ENCODE results near the gene DNAJC1. TPM values are rescaled to one million over a fixed set of nuclear protein-coding genes. Genes with fewer than 3 reads are reported as not detected.

DNAJC1 gene
- total and polyA plus RNA-seq, 2 of the 4 experiments (the other 2 are of a cell fraction) = 12.7 to 13.3 TPM

GRCh38 chr10:21801609-21802008, 201.9 kb downstream of the DNAJC1 start:
- no peak overlapping the region for H3K14ac ChIP-seq (replicated peaks; ENCODE audit: low read depth, low read length)
- intact Hi-C loops (cut with micrococcal nuclease) (no loop called here), in situ Hi-C loops (cut with MboI; ENCODE audit: low sequenced_read_pairs) (no loop called here), dilution Hi-C loops (cut with HindIII; ENCODE audit: low sequenced_read_pairs, unreplicated experiment) (no loop called here)
- H2BK120ac ChIP-seq (ENCODE audit: low read depth, low read length) = no peak overlapping the region
- no peak overlapping the region for H3K4ac ChIP-seq (ENCODE audit: low read depth, low read length)
- H3K18ac ChIP-seq (ENCODE audit: low read depth, low read length) = no peak overlapping the region
- no peak overlapping the region for H2BK15ac ChIP-seq (ENCODE audit: low read depth, low read length)
- POLR2A ChIA-PET (ENCODE audit: unreplicated experiment) = no interaction called here
- no peak overlapping the region for H3K23ac ChIP-seq (ENCODE audit: low read depth, low read length)
- H3K4me3 ChIP-seq (ENCODE audit: insufficient read depth, low read depth, low read length) = no peak overlapping the region
- H3K79me1 ChIP-seq (ENCODE audit: low read depth in 1 of 2, low read length in 2 of 2) = no peaks in the 10 kb centered on the region
- H2BK20ac ChIP-seq (ENCODE audit: low read depth, low read length) = no peak overlapping the region
- no peaks in the 10 kb centered on the region for H3K9me1 ChIP-seq (ENCODE audit: insufficient read depth, low read length)
- H3K4me1 ChIP-seq (ENCODE audit: control insufficient read depth, insufficient read depth, low read length) = peaks cover 1% of the 10 kb centered on the region; the same call in 1 of the 2 replicates
- WGBS, 2 experiments (ENCODE audit: extremely low coverage in 2 of 2, insufficient read length in 1 of 2) = no CpG with 5 or more reads among the region's 5 CpGs
- H4K91ac ChIP-seq (ENCODE audit: insufficient read depth, low read depth, low read length) = no peak overlapping the region
- DNase-seq (no peak), ATAC-seq (ENCODE audit: low read depth) (no peak)
- H2AFZ ChIP-seq (replicated peaks; ENCODE audit: low read length, poor library complexity) = no peak overlapping the region
- no peaks in the 10 kb centered on the region for H3K9me3 ChIP-seq (ENCODE audit: control insufficient read depth, insufficient read depth, low read length)
- H2BK5ac ChIP-seq (ENCODE audit: low read depth, low read length, poor library complexity, severe bottlenecking) = no peak overlapping the region
- TF ChIP-seq POLR2A (IDR thresholded peaks at IDR 0.05; ENCODE audit: low read depth, low read length) = no peak
- TF ChIP-seq FOS (IDR thresholded peaks at IDR 0.05; ENCODE audit: low read depth, low read length) = no peak
- no peak for TF ChIP-seq RCOR1 (IDR thresholded peaks at IDR 0.05; ENCODE audit: insufficient replicate concordance, low read length)
- no peak for TF ChIP-seq CTCF (conservative IDR thresholded peaks at IDR 0.05; ENCODE audit: low read depth, low read length)
- TF ChIP-seq SMC3 (IDR thresholded peaks at IDR 0.05; ENCODE audit: low read depth, low read length) = no peak
- TF ChIP-seq MAFK (IDR thresholded peaks at IDR 0.05; ENCODE audit: low read depth, low read length) = no peak
- TF ChIP-seq NFE2L2 (IDR thresholded peaks at IDR 0.05; ENCODE audit: low read depth, low read length) = no peak
- TF ChIP-seq, protein P1, sequence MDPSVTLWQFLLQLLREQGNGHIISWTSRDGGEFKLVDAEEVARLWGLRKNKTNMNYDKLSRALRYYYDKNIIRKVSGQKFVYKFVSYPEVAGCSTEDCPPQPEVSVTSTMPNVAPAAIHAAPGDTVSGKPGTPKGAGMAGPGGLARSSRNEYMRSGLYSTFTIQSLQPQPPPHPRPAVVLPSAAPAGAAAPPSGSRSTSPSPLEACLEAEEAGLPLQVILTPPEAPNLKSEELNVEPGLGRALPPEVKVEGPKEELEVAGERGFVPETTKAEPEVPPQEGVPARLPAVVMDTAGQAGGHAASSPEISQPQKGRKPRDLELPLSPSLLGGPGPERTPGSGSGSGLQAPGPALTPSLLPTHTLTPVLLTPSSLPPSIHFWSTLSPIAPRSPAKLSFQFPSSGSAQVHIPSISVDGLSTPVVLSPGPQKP (IDR thresholded peaks at IDR 0.05; ENCODE audit: borderline replicate concordance, low read depth, low read length) = no peak
- TF ChIP-seq MXI1 (IDR thresholded peaks at IDR 0.05; ENCODE audit: borderline replicate concordance, low read depth, low read length) = no peak
- no peak for TF ChIP-seq RFX5 (IDR thresholded peaks at IDR 0.05; ENCODE audit: low read depth, low read length)
- TF ChIP-seq CEBPB (IDR thresholded peaks at IDR 0.05; ENCODE audit: low read depth, low read length) = no peak
- no peak for TF ChIP-seq USF2 (IDR thresholded peaks at IDR 0.05; ENCODE audit: low read depth, low read length)
- TF ChIP-seq BHLHE40 (IDR thresholded peaks at IDR 0.05; ENCODE audit: low read depth, low read length) = no peak
- H3K56ac ChIP-seq (ENCODE audit: extremely low read depth, insufficient read depth, low read length) = no peak overlapping the region
- H2AK5ac ChIP-seq (ENCODE audit: low read depth, low read length) = no peak overlapping the region
- H3K27ac ChIP-seq (ENCODE audit: insufficient read depth, low read length) = no peak overlapping the region
- H4K5ac ChIP-seq (ENCODE audit: low read depth, low read length) = no peak overlapping the region
- BruUV-seq (replicated peaks) = no TSS peak
- H3K36me3 ChIP-seq (ENCODE audit: control insufficient read depth, insufficient read depth, low read length) = no peaks in the 10 kb centered on the region
- CTCF ChIA-PET = no interaction called here
- H4K8ac ChIP-seq (ENCODE audit: low read depth in 2 of 2, low read length in 2 of 2) = no peak overlapping the region
- no peaks in the 10 kb centered on the region for H4K20me1 ChIP-seq (ENCODE audit: insufficient read depth, low read length)
- no peak overlapping the region for H3K4me2 ChIP-seq (ENCODE audit: low read depth, low read length)
- no peak overlapping the region for H3K9ac ChIP-seq (ENCODE audit: low read depth, low read length)
- no peaks in the 10 kb centered on the region for H3K27me3 ChIP-seq (ENCODE audit: control insufficient read depth, insufficient read depth, low read length)
- H2AK9ac ChIP-seq (replicated peaks; ENCODE audit: low read depth, low read length, poor library complexity) = no peak overlapping the region

All from IMR-90 (cell line).